AG08396 (cell line): ENCODE data around the gene UBE2M.
"Not testable (repeated sequence)": the region's sequence is repeated elsewhere in the genome, so short reads cannot be mapped to it uniquely, and the experiment has no call there.

Experiments
- DNase-seq: peaks from one replicate; pipeline ENCODE4 v3.0.0; 2012; ENCODE audit warnings: low spot score, mixed read lengths

The UBE2M gene

GRCh38 chr19:58558066-58558622 lies at the start of gene UBE2M:
UBE2M (minus strand) TSS chr19:58558611; CDS start chr19:58558381, 230 bp downstream.
- DNase-seq, result no peak

GRCh38 chr19:58607213-58607612 lies 48.8 kb upstream of the UBE2M start:
- DNase-seq, result not testable (repeated sequence)

GRCh38 chr19:58606251-58606896 lies 48.0 kb upstream of the UBE2M start:
- DNase-seq, result not testable (repeated sequence)

- no peak for DNase-seq
Measured at GRCh38 chr19:58586133-58586765, 27.8 kb upstream of the UBE2M start.

GRCh38 chr19:58585442-58586132 lies 27.2 kb upstream of the UBE2M start:
- no peak for DNase-seq

- DNase-seq, result no peak
Measured at GRCh38 chr19:58584498-58585441, 26.4 kb upstream of the UBE2M start.

- DNase-seq, result no peak
Measured at GRCh38 chr19:58582985-58583384, 24.6 kb upstream of the UBE2M start.

- peak; percentile 85 for DNase-seq
Measured at GRCh38 chr19:58581227-58582141, 23.1 kb upstream of the UBE2M start.

GRCh38 chr19:58579473-58580142 lies 21.2 kb upstream of the UBE2M start:
- DNase-seq, result no peak

- no peak for DNase-seq
Measured at GRCh38 chr19:58578012-58578925, 19.9 kb upstream of the UBE2M start.

GRCh38 chr19:58577581-58577980 lies 19.2 kb upstream of the UBE2M start:
- DNase-seq, result not testable (repeated sequence)

- peak; percentile 88 for DNase-seq
Measured at GRCh38 chr19:58575183-58576041, 17.0 kb upstream of the UBE2M start.

GRCh38 chr19:58573658-58574164 lies 15.3 kb upstream of the UBE2M start:
- no peak for DNase-seq

- DNase-seq, result peak; percentile 98
Measured at GRCh38 chr19:58572818-58573657, 14.6 kb upstream of the UBE2M start, which contains the start of gene MZF1. MZF1 (minus strand) TSS chr19:58573335; CDS start chr19:58571389, 1,946 bp downstream.

GRCh38 chr19:58572026-58572817 lies 13.8 kb upstream of the UBE2M start:
- no peak for DNase-seq

- DNase-seq, result no peak
Measured at GRCh38 chr19:58571575-58571947, 13.2 kb upstream of the UBE2M start.
